H7 (cell line): Measurements from ENCODE around the gene FHIP1A. TPM values are rescaled to one million over a fixed set of nuclear protein-coding genes. Genes with fewer than 3 reads are reported as not detected.

Experiments used
- total RNA-seq: library from RNA; depleted of rRNA; stranded (reverse); fragments of >200 nt; shearing (Covaris generic); gene quantifications from 2 replicates; pipeline ENCODE4 v1.2.3, GENCODE V29; 2014; rRNA removed

The FHIP1A gene
- total RNA-seq, 1 experiment from 2014 or later, result 24.2 TPM

Other genes starting within 250 kb of the FHIP1A start
- not detected in 2 replicates for gene PRSS48, start 132.0 kb upstream of the FHIP1A start, total RNA-seq
- 24.8 and 26.8 TPM in 2 replicates for gene SH3D19, start 83.6 kb upstream of the FHIP1A start, total RNA-seq